GM23338 (cell line): ENCODE results near the gene SLX9. TPM values are rescaled to one million over a fixed set of nuclear protein-coding genes. Genes with fewer than 3 reads are reported as not detected.

Experiments used
- ATAC-seq: fragments of 200-7000 bp; cut with Tn5 transposase; 3 replicates; pipeline ENCODE4 v1.9.1; 2020
- DNase-seq: peaks from one replicate; pipeline ENCODE4 v3.0.0-alpha.2; 2015; ENCODE audit warnings: low spot score
- H2AFZ ChIP-seq: fragments of 200-600 bp; sonication (generic); 2 replicates; pipeline ENCODE4 v1.8.0; 2016; ENCODE audit warnings: antibody characterized with exemption, mild to moderate bottlenecking, moderate library complexity
- H3F3A ChIP-seq: fragments of 200-600 bp; sonication (generic); replicated peaks from 2 replicates; pipeline ENCODE4 v1.8.0; 2017; ENCODE audit warnings: antibody characterized with exemption, mixed run types, low read depth
- H3K27ac ChIP-seq: fragments of 200-600 bp; sonication (generic); 2 replicates; pipeline ENCODE4 v1.6.1; 2016; ENCODE audit warnings: low read depth
- H3K27me3 ChIP-seq: fragments of 200-600 bp; sonication (generic); 2 replicates; pipeline ENCODE4 v1.8.0; 2016; ENCODE audit warnings: mild to moderate bottlenecking, mixed run types, moderate library complexity; ENCODE audit not compliant: insufficient read depth
- H3K36me3 ChIP-seq: fragments of 200-600 bp; sonication (generic); 2 replicates; pipeline ENCODE4 v1.8.0; 2016; ENCODE audit warnings: mild to moderate bottlenecking; ENCODE audit not compliant: insufficient read depth
- H3K4me1 ChIP-seq: fragments of 200-600 bp; sonication (generic); 2 replicates; pipeline ENCODE4 v1.8.0; 2016; ENCODE audit warnings: mild to moderate bottlenecking, moderate library complexity; ENCODE audit not compliant: insufficient read depth
- H3K4me2 ChIP-seq: fragments of 200-600 bp; sonication (generic); 2 replicates; pipeline ENCODE4 v1.7.1; 2017; ENCODE audit warnings: mixed run types
- H3K4me3 ChIP-seq: fragments of 200-600 bp; sonication (generic); 2 replicates; pipeline ENCODE4 v1.6.1; 2016; ENCODE audit warnings: mixed run types
- H3K79me2 ChIP-seq: fragments of 200-600 bp; sonication (generic); replicated peaks from 2 replicates; pipeline ENCODE4 v1.8.0; 2017; ENCODE audit warnings: mild to moderate bottlenecking; ENCODE audit not compliant: insufficient read depth
- H3K9me2 ChIP-seq: fragments of 200-600 bp; sonication (generic); 2 replicates; pipeline ENCODE4 v1.8.0; 2017; ENCODE audit not compliant: insufficient read depth
- H4K20me1 ChIP-seq: fragments of 200-600 bp; sonication (generic); replicated peaks from 2 replicates; pipeline ENCODE4 v1.8.0; 2017; ENCODE audit warnings: mild to moderate bottlenecking; ENCODE audit not compliant: insufficient read depth
- H3K27ac Mint-ChIP-seq: 2 replicates; pipeline ENCODE4 v1.8.0; 2020; ENCODE audit warnings: inconsistent platforms, mild to moderate bottlenecking, moderate library complexity, mixed read lengths
- H3K27me3 Mint-ChIP-seq: 3 replicates; pipeline ENCODE4 v1.8.0; 2022; ENCODE audit warnings: low read depth, mild to moderate bottlenecking, moderate library complexity, mixed read lengths, inconsistent platforms; ENCODE audit not compliant: insufficient read depth, poor library complexity
- H3K36me3 Mint-ChIP-seq: 3 replicates; pipeline ENCODE4 v1.8.0; 2021; ENCODE audit warnings: low read depth, mild to moderate bottlenecking, inconsistent platforms, moderate library complexity, mixed read lengths
- H3K4me1 Mint-ChIP-seq: 3 replicates; pipeline ENCODE4 v1.8.0; 2020; ENCODE audit warnings: mild to moderate bottlenecking, inconsistent platforms, mixed read lengths
- H3K4me3 Mint-ChIP-seq: 3 replicates; pipeline ENCODE4 v1.8.0; 2021; ENCODE audit warnings: moderate library complexity, mild to moderate bottlenecking, inconsistent platforms, mixed read lengths
- H3K9me3 Mint-ChIP-seq: 3 replicates; pipeline ENCODE4 v1.8.0; 2020; ENCODE audit warnings: moderate library complexity, mild to moderate bottlenecking, inconsistent platforms, mixed read lengths
- CREB1 ChIP-seq: fragments of 250-450 bp; sonication (Bioruptor Pico); IDR thresholded peaks from 2 replicates; pipeline ENCODE4 v1.5.0; 2020; ENCODE audit warnings: low read depth, mild to moderate bottlenecking, moderate library complexity
- JUNB ChIP-seq: IDR thresholded peaks from one replicate; pipeline ENCODE4 v1.6.1; 2016; ENCODE audit warnings: antibody characterized with exemption; ENCODE audit not compliant: unreplicated experiment
- polyA plus RNA-seq: library from polyadenylated mRNA; unstranded; fragments of >200 nt; fragmentation: Nextera tagmentation; extraction: Ambion mirVana; gene quantifications from 2 replicates; pipeline ENCODE4 v1.2.1, GENCODE V29; 2016
- total RNA-seq: library from RNA; depleted of rRNA; stranded (reverse); fragments of >200 nt; shearing (Covaris generic); gene quantifications from 2 replicates; pipeline ENCODE4 v1.2.3, GENCODE V29; 2014
- TF ChIP-seq, protein P1 (sequence below): IDR thresholded peaks from one replicate; pipeline ENCODE4 v1.6.1; 2018; ENCODE audit warnings: antibody characterized with exemption; ENCODE audit not compliant: unreplicated experiment
- TF ChIP-seq, protein P2 (sequence below): IDR thresholded peaks from 2 replicates; pipeline ENCODE4 v1.6.1; 2016; ENCODE audit warnings: antibody characterized with exemption
- TF ChIP-seq, protein P3 (sequence below): fragments of 250-450 bp; sonication (Bioruptor Pico); IDR thresholded peaks from 2 replicates; pipeline ENCODE4 v1.5.0; 2020; ENCODE audit warnings: mild to moderate bottlenecking, moderate library complexity

Gene SLX9
- total and polyA plus RNA-seq, 2 experiments from 2014 or later = 41.5 to 46.9 TPM

DNA sequence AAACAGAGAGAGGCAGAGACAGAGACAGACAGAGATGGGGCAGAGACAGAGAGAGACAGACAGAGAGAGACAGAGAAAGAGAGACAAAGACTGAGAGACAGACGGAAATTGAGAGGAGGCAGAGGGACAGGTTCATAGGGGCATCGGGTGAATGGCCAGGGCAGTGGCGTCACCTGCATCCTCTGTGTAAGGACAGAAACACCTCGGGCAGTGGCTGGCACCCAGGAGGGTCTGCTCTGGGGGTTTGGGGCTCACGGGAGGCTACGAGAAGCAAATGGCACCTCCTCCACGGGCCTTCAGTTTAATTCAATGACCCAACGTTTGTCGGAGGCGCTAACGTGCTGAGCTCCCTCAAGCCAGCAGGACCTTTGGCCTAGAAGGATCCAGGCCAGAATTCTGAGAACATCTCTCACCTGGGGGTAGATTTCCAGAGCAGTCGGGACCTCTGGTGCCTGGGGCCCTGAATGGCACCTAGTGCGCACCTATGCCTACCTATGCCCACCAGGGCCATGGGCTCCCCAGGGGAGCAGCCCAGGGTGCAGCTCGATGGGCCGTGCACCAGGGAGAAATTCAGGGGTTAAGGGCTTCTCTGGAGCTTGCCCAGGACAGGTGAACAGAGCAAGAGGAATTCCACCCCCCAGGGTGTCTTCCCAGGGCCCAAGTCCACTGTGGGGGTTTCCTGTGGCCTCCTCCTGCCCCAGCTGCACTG lies 45.7 kb upstream of the SLX9 start:
- Histone ChIP-seq H3K4me2 (no peak overlapping the region), H4K20me1 (no peaks in the 10 kb centered on the region), H2AFZ (no peak overlapping the region), H3K36me3 (no peaks in the 10 kb centered on the region), H3K27me3 (no peaks in the 10 kb centered on the region), H3K4me1 (no peaks in the 10 kb centered on the region), H3K79me2 (no peaks in the 10 kb centered on the region), H3K4me3 (no peak overlapping the region), H3K9me2 (no peaks in the 10 kb centered on the region), H3F3A (no peaks in the 10 kb centered on the region), H3K27ac (no peak overlapping the region)
- no peaks in the 10 kb centered on the region for H3K9me3 Mint-ChIP-seq
- TF ChIP-seq, protein P1, sequence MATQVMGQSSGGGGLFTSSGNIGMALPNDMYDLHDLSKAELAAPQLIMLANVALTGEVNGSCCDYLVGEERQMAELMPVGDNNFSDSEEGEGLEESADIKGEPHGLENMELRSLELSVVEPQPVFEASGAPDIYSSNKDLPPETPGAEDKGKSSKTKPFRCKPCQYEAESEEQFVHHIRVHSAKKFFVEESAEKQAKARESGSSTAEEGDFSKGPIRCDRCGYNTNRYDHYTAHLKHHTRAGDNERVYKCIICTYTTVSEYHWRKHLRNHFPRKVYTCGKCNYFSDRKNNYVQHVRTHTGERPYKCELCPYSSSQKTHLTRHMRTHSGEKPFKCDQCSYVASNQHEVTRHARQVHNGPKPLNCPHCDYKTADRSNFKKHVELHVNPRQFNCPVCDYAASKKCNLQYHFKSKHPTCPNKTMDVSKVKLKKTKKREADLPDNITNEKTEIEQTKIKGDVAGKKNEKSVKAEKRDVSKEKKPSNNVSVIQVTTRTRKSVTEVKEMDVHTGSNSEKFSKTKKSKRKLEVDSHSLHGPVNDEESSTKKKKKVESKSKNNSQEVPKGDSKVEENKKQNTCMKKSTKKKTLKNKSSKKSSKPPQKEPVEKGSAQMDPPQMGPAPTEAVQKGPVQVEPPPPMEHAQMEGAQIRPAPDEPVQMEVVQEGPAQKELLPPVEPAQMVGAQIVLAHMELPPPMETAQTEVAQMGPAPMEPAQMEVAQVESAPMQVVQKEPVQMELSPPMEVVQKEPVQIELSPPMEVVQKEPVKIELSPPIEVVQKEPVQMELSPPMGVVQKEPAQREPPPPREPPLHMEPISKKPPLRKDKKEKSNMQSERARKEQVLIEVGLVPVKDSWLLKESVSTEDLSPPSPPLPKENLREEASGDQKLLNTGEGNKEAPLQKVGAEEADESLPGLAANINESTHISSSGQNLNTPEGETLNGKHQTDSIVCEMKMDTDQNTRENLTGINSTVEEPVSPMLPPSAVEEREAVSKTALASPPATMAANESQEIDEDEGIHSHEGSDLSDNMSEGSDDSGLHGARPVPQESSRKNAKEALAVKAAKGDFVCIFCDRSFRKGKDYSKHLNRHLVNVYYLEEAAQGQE = no peak
- ATAC-seq = no peak
- H3K27me3 Mint-ChIP-seq = peaks cover 10% of the 10 kb centered on the region
- H3K36me3 Mint-ChIP-seq = no peaks in the 10 kb centered on the region
- DNase-seq = no peak
- peaks cover 10% of the 10 kb centered on the region for H3K4me1 Mint-ChIP-seq
- no peak overlapping the region for H3K4me3 Mint-ChIP-seq
- H3K27ac Mint-ChIP-seq = no peak overlapping the region

DNA sequence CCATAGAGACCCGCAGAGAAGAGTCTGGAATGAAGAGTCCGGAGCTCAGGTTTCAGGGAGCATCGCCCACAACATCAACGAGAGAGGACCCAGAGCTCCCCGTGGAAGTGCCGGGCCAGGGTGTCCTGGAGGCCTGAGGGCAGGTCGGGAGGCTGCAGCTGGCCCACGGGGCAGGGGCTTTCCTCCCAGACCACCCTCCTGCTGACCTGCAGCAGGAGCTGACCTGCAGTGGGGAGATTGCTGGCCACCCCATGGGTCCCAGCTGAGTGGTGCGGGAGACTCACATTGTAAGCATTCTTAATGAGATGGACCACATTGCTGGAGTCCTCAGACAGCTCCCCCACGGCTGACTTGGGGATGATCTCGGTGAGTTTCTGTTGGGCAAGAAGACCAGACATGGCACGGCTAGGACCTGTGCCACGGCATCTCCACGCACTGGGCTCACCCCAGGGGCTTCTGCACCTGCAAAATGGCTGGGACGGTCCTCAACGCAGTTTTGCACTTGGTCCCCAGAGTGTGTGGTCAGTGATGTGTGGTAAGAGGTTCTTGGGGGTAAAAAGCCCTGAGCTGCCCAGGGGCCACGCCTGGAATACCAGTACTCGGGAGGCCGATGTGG lies 45.0 kb upstream of the SLX9 start:
- H3K36me3 ChIP-seq = no peaks in the 10 kb centered on the region
- no peaks in the 10 kb centered on the region for H3K27me3 ChIP-seq
- H3F3A ChIP-seq = no peaks in the 10 kb centered on the region
- DNase-seq = no peak
- H3K9me3 Mint-ChIP-seq = no peaks in the 10 kb centered on the region
- H3K4me3 Mint-ChIP-seq = no peak overlapping the region
- H3K4me1 Mint-ChIP-seq = peaks cover 10% of the 10 kb centered on the region
- H3K9me2 ChIP-seq = no peaks in the 10 kb centered on the region
- no peaks in the 10 kb centered on the region for H4K20me1 ChIP-seq
- H2AFZ ChIP-seq = no peak overlapping the region
- H3K36me3 Mint-ChIP-seq = no peaks in the 10 kb centered on the region
- no peak overlapping the region for H3K27ac Mint-ChIP-seq
- H3K4me3 ChIP-seq = no peak overlapping the region
- no peak overlapping the region for H3K27ac ChIP-seq
- no peak overlapping the region for H3K4me2 ChIP-seq
- H3K79me2 ChIP-seq = no peaks in the 10 kb centered on the region
- no peak for ATAC-seq
- peaks cover 10% of the 10 kb centered on the region for H3K27me3 Mint-ChIP-seq
- H3K4me1 ChIP-seq = no peaks in the 10 kb centered on the region
- TF ChIP-seq JUNB (no peak), CREB1 (CRISPR knock-in tag) (no peak)
- TF ChIP-seq, protein P1 = no peak
- TF ChIP-seq, protein P2, sequence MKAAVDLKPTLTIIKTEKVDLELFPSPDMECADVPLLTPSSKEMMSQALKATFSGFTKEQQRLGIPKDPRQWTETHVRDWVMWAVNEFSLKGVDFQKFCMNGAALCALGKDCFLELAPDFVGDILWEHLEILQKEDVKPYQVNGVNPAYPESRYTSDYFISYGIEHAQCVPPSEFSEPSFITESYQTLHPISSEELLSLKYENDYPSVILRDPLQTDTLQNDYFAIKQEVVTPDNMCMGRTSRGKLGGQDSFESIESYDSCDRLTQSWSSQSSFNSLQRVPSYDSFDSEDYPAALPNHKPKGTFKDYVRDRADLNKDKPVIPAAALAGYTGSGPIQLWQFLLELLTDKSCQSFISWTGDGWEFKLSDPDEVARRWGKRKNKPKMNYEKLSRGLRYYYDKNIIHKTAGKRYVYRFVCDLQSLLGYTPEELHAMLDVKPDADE = no peak
- TF ChIP-seq, protein P3, sequence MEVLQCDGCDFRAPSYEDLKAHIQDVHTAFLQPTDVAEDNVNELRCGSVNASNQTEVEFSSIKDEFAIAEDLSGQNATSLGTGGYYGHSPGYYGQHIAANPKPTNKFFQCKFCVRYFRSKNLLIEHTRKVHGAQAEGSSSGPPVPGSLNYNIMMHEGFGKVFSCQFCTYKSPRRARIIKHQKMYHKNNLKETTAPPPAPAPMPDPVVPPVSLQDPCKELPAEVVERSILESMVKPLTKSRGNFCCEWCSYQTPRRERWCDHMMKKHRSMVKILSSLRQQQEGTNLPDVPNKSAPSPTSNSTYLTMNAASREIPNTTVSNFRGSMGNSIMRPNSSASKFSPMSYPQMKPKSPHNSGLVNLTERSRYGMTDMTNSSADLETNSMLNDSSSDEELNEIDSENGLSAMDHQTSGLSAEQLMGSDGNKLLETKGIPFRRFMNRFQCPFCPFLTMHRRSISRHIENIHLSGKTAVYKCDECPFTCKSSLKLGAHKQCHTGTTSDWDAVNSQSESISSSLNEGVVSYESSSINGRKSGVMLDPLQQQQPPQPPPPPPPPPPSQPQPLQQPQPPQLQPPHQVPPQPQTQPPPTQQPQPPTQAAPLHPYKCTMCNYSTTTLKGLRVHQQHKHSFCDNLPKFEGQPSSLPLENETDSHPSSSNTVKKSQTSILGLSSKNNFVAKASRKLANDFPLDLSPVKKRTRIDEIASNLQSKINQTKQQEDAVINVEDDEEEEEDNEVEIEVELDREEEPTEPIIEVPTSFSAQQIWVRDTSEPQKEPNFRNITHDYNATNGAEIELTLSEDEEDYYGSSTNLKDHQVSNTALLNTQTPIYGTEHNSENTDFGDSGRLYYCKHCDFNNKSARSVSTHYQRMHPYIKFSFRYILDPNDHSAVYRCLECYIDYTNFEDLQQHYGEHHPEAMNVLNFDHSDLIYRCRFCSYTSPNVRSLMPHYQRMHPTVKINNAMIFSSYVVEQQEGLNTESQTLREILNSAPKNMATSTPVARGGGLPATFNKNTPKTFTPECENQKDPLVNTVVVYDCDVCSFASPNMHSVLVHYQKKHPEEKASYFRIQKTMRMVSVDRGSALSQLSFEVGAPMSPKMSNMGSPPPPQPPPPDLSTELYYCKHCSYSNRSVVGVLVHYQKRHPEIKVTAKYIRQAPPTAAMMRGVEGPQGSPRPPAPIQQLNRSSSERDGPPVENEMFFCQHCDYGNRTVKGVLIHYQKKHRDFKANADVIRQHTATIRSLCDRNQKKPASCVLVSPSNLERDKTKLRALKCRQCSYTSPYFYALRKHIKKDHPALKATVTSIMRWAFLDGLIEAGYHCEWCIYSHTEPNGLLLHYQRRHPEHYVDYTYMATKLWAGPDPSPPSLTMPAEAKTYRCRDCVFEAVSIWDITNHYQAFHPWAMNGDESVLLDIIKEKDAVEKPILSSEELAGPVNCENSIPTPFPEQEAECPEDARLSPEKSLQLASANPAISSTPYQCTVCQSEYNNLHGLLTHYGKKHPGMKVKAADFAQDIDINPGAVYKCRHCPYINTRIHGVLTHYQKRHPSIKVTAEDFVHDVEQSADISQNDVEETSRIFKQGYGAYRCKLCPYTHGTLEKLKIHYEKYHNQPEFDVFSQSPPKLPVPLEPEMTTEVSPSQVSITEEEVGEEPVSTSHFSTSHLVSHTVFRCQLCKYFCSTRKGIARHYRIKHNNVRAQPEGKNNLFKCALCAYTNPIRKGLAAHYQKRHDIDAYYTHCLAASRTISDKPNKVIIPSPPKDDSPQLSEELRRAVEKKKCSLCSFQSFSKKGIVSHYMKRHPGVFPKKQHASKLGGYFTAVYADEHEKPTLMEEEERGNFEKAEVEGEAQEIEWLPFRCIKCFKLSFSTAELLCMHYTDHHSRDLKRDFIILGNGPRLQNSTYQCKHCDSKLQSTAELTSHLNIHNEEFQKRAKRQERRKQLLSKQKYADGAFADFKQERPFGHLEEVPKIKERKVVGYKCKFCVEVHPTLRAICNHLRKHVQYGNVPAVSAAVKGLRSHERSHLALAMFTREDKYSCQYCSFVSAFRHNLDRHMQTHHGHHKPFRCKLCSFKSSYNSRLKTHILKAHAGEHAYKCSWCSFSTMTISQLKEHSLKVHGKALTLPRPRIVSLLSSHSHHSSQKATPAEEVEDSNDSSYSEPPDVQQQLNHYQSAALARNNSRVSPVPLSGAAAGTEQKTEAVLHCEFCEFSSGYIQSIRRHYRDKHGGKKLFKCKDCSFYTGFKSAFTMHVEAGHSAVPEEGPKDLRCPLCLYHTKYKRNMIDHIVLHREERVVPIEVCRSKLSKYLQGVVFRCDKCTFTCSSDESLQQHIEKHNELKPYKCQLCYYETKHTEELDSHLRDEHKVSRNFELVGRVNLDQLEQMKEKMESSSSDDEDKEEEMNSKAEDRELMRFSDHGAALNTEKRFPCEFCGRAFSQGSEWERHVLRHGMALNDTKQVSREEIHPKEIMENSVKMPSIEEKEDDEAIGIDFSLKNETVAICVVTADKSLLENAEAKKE (CRISPR knock-in tag) = no peak
